ENCODE measurements around the gene GSAP.
"Not testable (repeated sequence)": the region's sequence is repeated elsewhere in the genome, so short reads cannot be mapped to it uniquely, and the experiment has no call there.

Gene GSAP

DNA sequence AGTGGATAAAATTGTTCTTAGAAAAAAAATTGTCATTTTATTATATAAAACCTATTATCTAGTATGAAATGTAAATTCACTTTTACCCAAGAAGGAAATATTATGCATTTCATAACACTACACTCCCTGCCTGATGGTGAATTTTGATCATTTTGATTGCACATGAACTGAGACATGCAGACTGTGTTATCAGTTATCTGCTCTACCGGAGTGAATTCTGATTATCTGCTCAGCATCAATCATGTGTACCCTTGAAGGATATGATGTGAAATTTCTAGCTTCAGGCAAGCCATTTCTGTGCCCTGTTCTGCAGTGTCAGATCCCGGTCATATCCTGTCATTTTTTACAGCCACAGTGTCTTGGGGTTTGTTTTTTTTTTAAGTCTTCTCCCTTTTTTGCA, 131.5 kb downstream of the GSAP start:
- DNase-seq (ENCODE audit: low spot score): no peak

DNA sequence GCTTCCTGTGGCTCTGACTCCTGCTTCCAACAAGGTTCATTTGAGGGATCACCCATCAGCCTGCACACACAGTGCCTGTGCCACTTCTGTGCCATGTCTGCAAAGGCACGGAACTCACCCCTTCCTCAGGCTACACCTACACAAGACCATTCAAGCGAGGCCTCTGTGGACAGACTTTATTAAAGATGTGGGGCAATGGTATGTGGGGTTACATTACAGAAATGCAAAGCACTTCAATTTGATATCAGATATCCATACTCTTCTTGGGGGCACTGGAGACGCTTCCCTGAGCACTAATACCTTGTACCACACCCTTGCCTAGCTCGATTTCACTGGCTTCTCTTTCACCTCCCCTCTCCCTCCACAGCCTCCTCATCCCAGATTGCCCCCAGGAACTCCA, 132.1 kb downstream of the GSAP start:
- no peak for DNase-seq (ENCODE audit: low spot score)

DNA sequence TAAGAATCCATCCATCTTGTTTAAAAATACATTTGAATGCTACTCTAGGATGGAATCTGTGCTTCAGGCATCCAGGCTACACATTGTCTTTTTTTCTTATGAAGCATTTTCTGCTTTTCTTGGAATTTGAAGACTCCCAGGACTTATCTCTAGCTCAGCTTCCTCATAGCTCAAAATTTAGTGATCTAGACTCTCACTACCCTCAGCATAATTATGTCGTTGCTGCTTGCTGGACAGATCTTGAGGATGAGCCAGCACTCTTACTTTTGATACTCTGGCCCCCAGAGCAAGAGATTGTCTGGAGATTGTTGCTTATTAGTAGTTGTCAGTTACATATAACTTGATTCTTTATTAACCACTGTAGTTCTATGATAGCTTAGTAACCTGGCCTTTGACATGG, 133.3 kb downstream of the GSAP start:
- DNase-seq (ENCODE audit: low spot score): no peak

DNA sequence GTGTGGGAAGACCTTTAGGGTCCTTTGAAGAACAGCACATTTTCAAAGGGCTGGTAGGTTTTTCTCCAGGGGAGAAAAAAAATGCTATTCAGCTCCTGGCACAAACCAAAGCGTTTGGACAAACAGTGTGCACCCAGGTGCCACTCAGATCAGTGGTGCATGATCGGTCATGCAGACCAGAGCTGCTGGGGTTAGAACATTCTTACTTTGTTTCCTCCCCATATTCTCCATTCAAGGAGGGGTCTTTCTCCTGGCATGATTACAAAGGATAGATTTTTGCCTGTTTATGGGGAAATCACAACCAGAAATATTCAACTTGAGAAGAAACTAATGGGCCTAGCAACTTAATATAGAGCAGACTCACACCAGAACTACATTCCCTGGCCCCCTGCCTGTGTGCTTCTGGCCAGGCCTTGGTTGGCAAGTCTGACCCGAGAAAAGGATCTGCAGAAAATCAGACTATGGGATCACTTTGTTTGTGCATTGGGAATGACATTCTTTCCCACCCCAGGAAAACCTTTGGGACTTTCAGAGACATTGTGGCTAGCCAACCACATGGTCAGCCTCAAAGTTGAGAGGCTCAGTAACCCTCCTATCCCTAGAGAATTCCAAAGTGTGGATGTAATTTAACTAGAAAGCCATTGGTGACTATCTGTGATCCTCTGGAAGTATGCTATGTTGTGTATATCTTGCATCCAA, 134.2 kb downstream of the GSAP start:
- DNase-seq (ENCODE audit: low spot score): peak; percentile 34

DNA sequence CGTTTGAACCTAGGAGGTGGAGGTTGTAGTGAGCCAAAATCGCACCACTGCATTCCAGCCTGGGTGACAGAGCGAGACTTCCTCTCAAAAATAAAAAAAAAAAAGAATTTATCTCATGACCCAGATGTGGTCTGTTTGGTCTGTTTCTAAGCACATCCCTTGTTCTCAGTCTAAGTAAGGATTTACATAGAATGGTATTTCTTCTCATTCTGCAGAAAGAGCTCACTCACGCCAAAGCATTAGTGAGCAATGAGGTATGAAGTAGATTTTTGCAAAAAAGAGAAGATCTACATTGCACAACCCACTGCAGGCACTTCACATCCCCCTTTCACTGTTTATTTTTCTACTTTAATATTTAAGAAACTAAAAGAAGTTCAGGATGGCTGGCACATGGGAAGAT, 140.0 kb downstream of the GSAP start:
- no peak for DNase-seq (ENCODE audit: low spot score)

DNA sequence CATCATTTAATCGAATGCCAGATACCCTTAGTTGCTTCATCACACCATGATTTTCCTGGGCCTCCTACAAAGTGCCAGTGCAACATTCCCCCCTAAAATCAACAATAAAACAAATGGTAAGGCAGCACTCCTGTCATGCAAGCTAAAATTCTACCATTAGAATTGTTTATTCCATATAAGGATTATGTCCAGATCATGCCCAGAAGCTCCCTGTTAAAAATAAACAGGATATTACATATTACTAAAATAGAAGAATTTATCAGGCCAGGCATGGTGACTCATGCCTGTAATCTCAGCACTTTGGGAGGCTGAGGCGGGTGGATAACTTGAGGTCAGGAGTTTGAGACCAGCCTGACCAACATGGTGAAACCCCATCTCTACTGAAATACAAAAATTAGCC, 140.5 kb downstream of the GSAP start:
- DNase-seq (ENCODE audit: low spot score): not testable (repeated sequence)

DNA sequence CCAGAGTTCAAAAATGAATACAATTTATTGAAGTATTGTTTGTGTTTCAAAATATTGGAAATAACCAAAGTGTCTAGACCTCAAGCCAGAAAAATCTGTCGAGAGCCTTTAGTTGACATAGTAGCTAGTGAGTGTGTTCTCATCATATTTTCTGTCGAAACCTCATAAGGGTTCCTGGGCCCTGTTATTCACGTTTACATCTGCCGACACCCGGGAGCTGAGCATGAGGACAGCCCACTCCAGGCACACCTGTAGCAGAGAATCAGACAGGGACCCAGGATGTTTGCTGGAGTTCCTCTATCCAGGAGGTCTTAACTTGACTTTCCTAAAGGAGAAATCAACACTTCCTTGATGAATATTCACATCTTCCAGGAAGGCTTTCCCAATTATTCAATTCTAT, 144.4 kb downstream of the GSAP start:
- no peak for DNase-seq (ENCODE audit: low spot score)

DNA sequence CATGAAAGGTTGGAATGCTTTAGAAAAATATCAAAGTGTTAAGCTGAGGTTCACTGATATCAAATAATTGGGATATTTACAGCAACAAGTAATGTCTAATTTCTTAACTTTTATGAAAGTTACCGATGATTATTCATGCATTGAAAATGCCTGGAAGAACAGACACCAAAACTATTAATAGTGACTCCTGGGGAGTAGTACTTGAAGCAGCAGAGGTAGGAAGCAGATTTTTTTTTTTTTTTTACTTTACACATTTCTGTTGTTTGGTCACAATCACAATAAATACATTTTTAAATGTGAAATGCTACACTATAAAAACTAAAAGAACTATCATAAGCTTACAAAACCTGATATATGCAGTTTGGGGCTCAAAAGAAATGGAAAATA, 146.1 kb downstream of the GSAP start:
- no peak for DNase-seq (ENCODE audit: low spot score)

DNA sequence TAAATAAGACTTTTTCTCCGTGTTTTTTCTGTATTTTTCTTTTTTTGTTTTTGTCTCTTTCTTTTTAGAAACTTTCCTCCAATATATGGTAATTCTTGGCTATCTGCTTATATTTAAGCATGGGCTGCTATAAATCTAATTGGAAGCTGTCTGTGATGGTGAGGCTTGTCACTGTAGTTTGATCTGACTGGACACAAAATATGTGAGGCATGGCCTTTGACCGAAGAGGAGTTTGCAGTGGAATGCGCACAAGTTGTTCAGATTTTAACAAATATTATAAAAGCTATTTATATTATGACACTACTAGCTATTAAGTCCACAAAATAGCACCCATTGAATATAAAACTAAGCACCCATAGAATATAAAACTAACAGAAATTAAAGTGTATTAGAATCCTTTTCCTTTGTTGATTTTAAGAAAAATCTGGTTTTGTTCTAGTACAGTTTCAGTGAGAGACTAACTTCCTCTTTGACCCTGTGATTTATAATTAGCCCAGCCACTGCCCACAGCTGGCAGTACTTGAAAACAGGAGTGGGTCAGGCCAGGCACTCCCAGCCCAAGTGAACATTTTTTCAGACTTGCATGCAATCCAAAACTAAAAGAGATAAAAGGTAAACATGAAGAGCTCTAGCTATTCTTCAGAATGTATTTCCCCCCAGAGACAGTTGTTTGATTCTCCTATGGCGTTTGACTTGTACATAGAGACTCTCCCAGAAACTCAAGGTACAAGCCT, 146.6 kb downstream of the GSAP start:
- no peak for DNase-seq (ENCODE audit: low spot score)

DNA sequence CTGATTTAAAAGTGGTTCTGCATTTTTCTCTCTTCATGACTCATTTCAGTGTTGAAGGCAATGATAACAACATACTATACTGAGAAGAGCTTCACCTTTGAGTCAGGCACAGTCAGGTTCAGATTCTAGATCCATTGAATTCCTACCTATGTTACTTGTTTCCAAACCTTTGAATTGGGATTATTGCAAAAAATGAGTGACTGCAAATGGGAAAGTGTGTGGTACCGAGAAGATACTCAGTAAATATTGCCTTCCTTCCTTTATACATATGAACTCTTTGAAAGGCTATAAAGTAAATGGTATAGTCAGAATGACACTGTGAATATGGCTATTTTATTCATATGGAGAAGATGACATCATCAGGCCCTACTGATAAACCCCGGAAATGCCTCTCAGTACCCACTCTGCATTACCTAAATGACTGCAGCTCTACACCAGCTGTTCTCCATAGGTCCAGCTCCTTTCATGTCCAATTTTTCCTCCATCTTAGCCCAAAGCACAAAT, 149.8 kb downstream of the GSAP start:
- DNase-seq (ENCODE audit: low spot score): no peak

DNA sequence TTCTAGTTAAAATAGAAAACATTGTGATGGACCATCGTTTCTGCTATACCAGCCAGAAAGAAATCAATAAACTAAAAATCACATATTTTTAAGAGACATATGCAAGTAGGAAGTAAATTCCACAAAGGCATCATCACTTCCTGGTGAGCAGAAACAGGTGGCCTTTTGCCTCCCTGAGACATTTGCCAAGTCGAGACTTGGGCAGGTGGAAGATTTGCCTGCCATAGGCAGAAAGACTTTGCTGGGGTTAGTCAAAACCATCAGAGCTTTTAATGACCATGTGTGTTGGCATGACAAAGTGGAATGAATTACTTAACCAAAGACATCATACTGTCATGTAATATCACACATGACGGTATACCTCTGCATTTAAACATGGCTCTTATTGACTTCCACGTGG, 150.5 kb downstream of the GSAP start:
- DNase-seq (ENCODE audit: low spot score): no peak

DNA sequence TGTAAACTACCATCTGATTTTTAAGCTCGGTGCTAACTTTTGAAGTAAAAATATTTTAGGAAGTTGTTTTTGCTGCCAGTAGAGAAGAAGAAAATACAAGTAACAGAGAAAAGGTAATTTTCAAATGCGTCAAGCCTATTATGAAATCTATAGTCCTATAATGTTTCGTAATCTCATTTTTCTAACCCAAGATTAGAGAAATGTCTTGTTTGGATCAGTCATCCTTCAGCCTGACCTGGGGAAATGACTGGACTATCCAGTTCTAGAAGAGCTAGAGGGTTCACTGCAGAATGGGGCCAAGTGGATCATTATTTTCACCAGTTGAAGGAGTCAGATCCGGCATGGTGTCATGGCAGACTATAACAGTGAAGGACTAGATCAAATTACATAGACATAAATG, 153.8 kb downstream of the GSAP start:
- no peak for DNase-seq (ENCODE audit: low spot score)

Measured in cerebellar cortex (tissue), 1 donor.